ENCODE measurements around the gene THRSP.
A peak's percentile ranks its signal among the peaks of the same experiment; 100 is the strongest.
"Not testable (repeated sequence)": the region's sequence is repeated elsewhere in the genome, so short reads cannot be mapped to it uniquely, and the experiment has no call there.

The THRSP gene

DNA sequence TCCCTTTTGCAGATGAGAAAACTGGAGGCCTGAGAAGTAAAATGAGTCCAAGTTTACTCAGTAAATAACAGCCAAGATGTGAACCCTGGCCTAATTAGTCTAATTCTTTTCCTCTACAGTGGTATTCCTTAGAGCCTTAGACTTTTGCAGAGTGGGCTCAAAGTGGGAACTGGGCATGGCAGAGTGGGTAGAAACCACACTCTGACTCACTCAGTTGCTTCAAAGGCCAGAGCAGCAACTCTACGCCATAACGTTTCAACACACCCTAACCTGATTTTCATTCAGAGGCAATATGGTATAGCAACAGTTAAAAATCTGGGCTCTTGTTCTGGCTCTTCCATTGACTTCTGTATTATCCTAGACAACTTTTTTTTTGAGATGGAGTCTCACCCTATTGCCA lies 2.8 kb downstream of the THRSP start:
- no peak for DNase-seq (ENCODE audit: low read depth)

DNA sequence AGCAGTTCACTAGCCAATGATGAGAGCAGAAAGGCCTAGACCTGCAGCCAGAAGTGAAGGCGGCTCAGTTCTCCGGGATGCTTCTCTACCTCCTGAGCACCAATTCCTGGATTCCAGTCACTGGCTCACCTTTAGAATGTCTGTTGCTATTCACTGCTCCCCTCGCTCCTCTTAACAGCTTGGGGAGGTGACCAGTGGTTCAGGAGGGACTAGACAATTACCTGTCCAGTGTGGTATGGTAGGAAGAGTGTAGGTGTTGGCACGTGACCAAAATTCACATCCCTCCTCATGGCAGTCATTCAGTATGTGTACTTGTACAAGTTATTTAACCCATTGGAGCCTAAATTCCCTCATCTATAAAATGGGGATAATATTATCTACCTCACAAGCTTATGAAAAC lies 4.0 kb downstream of the THRSP start:
- DNase-seq (ENCODE audit: low read depth): no peak

DNA sequence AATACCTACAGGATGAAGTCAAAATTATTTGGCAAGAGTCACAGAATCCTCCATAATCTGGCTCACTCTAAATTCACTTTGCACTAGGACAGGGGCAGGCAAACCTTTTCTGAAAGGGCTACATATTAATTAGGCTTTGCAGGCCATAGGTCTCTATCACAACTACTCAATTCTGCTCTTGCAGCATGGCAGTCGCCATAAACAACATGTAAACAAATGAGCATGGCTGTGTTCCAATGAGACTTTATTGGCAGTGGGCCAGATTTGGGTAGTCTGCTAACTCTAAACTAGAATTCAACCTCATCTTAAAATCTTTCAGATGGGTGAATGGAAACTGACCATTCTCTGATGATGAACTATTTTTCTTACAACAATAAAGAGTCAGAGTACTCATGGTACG lies 5.8 kb downstream of the THRSP start:
- no peak for DNase-seq (ENCODE audit: low read depth)

DNA sequence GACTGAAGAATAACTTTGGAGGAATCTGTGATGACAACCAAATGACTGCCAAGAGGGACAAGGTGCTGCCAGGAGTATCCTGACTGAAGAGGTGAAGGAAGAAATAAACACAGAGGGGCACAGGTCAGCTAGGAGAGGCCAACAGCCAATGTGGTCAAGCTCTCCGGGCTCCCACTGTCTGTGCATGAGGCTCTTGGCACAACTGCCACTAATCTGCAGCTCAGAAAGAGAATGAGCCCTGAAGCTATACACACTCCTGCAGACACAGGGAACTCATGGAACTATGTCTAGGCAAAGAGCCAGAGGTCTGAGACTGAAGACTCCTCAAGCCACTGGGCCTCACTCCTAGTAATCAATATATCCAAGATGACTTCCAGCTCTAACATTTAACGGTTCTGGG lies 7.0 kb downstream of the THRSP start:
- DNase-seq (ENCODE audit: low read depth): no peak

DNA sequence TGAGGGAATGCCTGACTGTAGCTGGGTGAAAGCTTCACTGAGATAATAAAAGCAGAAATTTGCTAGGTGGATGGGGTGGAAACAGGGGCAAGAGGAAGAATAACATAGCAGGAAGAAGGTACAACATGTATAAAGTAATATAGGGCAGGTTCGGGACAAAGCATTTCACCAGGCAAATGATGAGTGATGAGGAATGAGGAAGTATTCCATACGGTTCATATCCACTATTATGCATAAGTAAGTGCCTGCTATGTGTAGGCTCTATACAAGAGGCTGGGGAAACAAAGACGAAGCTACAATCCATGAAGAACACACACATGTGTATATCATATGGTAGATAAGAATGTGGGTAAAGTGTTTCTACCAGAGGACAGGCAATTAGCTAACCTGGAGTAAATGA lies 8.1 kb downstream of the THRSP start:
- no peak for DNase-seq (ENCODE audit: low read depth)

DNA sequence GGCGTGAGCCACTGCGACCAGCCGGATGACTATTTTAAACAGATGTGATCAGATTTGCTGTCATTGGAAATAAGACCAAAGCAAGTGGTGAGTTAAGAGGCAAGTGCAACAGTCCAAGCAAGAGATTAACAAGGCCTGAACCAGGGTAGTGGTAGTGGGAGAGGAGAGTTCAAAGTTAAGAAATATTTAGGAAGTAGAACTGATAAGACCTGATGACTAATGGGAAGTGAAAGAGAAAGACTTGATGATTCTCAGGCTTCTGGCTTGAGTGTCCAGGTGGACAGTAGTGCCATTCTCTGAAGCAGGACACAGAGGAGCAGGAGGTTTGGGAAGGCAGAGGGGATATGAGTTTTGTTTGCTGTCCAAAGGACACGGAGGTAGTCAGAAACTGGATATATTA lies 8.8 kb downstream of the THRSP start:
- DNase-seq (ENCODE audit: low read depth): no peak

DNA sequence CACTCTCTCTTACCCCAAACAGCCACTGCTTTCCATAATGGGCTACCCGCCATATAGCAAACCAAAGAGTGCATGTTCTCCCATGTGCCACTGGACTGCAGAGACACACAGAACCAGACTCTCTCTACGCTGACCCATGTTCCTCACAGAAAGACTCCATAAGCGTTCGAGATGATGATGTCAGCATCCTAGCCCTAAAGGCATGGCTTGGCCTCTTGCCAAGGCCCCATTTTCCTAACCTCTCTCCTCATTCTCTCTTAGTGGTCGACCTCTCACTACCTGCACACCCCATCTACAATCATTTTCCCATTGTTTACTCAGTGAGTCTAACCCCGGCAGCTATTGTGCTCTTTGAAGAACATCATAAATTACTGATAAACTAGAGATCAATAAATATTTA lies 11.1 kb downstream of the THRSP start:
- DNase-seq (ENCODE audit: low read depth): no peak

DNA sequence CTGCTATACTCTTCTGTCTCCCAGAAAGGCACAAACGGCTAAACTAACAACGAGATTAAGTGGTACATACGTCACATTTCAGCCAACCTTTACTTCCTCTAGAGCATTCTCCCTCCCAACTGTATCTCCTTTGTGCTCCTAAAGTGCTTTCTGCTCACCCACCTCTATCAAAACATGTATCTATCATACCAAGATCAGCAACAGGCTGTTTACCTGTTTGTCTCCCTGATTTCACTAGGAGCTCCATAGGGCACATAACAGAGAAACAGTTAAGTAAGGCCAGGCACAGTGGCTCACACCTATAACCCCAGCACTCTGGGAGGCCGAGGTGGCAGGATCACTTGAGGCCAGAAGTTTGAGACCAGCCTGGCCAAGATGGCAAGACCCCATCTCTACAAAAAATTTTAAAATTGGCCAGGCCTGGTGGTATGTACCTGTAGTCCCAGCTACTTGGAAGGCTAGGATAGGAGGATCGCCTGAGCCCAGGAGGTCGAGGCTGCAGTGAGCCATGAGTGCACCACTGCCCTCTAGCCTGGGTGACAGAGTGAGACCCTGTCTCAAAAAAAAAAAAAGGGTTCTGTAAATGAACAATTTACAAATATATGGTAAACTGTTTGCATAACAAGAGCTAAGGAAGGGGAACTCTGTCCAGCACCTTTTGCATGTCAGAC lies 13.2 kb downstream of the THRSP start:
- DNase-seq (ENCODE audit: low read depth): no peak

DNA sequence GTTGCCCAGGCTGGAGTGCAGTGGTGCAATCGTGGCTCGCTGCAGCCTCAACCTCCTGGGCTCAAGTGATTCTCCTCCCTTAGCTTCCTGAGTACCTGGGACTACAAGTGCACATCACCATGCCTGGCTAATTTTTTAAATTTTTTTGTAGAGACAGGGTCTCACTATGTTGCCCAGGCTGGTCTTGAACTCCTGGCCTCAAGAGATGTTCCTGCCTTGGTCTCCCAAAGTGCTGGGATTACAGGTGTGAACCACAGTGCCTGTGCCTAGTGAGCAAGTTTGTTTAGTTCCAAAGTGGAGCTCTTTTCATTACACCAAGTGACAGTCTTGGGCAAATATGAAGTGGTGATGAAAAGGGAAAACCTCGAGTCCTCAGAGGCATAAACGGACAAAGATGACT lies 13.9 kb downstream of the THRSP start:
- DNase-seq (ENCODE audit: low read depth): not testable (repeated sequence)

DNA sequence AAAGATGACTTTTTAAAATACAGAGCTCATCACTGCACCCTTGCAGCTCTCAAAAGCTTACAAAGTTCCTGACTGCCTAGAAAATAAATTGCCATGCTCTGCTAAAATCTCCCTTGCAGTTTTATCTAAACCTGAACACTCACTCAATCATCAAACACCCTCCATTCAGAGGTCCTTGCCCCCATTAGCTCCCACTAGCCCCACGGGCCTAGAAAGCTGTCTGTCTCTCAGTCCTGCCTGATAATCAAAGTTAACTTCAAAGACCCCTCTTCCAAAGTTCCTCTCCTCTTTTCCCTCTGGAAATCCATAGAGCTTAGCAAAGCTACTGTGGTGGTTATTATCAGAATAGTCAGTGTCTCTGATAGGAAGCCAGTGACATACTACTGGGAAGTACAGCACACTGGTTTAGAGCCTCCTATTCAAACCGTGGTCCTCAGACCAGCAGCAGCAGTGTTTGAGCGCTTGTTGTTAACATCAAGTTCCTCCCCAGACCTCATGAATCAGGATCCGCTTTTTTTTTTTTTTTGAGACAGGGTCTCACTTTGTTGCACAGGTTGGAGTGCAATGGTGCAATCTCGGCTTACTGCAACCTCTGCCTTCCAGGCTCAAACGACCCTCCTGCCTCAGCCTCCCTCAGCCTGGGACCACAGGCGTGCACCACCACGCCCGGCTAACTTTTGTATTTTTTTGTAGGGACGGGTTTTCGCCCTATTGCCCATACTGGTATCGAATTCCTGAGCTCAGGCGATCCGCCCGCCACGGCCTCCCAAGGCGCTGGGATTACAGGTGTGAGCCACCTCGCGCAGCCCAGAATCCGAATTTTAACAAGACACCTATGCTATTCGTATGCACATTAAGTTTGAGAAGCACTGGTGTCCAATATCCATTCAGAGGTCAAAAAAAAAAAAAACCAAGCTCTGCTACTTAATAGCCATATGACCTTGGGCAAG lies 14.8 kb downstream of the THRSP start:
- DNase-seq (ENCODE audit: low read depth): no peak

DNA sequence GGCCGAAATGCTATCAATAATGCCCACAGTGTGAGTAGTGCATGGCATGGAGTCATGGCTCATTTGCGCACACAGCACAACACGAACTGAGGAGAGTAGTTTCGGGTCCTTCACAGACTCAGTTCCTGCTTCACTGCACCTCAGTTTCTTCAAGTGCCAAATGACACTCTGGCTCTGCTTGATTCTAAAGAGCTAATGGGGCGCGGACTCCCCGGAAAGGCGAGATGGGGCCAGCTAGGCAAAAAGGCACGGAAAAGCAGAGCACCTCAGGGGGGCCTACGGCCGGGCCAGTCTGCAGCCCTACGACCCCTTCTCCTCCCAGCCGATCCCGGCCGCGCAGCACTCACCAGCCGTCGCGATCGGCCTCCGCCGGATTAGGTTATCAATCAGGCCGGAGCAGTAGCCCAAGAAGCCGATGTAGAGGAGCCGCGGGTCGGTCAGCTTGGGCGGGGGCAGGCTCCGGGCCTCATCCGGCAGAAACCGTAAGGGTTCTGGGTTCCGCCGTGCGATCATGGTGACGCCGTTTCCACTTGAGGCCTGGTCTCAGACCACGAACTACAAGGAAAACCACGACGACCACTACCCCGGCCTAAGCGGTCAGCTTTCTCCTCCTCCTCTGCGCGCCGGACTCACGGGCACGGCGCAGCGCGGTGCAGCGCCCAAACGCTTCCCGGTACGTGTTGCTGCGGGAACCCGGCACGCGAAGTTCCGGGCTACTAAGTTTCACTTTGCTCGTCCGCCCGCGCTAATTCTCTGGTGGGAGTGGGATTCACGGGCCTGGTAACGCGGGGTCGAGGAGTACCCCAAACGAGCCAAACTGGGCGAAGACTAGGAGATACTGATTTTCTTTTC lies 15.8 kb downstream of the THRSP start, which contains the start of gene NDUFC2:
Gene NDUFC2 (minus strand): TSS at position 631 of the 852 bp plus-strand sequence. CDS start 118 bp downstream, at position 513.
- peak; percentile 44 for DNase-seq (ENCODE audit: low read depth)

DNA sequence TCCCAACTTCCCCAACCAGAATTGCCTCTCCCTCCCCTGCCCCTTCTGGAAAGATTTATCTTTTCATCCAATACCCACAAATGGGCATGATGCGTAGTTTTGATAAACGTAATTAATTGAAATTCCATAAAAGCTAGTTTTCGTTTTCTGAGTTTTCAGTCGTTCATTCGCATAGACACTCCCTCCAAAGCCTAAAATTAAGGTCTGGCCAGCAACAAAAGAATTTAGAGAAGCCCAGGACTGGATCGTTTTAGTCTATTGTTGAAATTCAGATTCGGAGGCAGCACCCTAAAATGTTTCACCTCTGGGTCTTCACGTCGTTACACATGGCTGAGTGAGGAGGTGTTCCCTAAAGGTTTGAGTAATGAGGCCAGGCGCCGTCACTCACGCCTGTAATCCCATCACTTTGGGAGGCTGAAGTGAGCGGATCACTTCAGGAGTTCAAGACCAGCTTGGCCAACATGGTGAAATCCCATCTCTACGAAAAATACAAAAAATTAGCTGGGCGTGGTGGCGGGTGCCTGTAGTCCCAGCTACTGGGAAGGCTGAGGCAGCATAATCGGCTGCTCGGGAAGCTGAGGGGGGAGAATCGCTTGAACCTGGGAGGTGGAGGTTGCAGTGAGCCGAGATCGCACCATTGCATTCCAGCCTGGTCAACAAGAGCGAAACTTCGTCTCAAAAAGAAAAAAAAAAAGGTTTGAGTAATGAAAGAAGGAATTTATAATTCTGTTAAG lies 16.6 kb downstream of the THRSP start:
- no peak for DNase-seq (ENCODE audit: low read depth)

DNA sequence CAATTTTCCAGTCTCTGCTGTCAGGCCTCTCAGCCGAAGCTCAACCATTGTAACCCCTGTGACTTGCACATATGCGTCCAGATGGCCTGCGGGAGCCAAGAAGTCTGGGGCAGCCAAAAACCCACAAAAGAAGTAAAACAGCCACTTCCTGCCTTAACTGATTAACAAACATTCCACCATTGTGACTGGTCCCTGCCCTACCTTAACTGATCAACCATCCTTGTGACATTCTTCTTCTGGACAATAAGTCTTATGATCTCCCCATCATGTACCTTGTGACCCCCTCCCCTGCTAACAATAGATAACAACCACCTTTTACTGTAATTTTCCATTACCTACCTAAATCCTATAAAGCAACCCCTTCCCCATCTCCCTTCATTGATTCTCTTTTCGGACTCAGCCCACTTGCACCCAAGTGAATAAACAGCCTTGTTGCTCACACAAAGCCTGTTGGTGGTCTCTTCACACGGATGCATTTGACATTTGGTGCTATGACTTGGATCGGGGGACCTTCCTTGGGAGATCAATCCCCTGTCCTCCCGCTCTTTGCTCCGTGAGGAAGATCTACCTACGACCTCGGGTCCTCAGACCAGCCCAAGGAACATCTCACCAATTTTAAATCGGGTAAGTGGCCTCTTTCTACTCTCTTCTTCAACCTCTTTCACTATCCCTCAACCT lies 17.3 kb downstream of the THRSP start:
- no peak for DNase-seq (ENCODE audit: low read depth)

DNA sequence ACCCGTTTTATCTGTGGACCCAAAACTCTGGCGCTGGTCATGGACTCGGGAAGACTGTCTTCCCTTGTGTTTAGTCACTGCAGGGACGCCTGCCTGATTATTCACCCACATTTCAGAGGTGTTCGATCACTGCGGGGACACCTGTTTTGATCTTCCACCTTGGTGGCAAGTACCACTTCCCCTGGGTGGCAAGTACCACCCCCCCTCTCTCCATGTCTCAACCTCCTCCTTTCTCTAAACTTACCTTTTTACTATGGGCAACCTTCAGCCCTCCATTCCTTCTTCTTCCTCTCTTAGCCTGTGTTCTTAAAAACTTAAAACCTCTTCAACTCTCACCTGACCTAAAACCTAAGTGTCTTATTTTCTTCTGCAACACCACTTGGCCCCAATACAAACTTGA lies 17.9 kb downstream of the THRSP start:
- DNase-seq (ENCODE audit: low read depth): no peak

DNA sequence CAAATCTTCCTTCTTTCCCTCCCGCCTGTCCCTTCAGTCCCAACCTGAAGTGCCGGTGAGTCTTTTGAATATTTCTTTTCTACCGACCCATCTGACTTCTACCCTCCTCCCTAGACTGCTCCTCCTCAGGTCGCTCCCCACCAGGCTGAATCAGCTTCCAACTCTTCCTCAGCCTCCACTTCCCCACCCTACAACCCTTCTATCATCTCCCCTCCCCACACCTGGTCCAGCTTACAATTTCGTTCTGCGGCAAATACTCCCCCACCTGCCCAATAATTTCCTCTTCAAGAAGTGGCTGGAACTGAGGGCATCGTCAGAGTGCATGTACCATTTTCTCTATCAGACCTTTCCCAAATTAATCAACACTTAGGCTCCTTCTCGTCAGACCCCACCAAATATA lies 18.5 kb downstream of the THRSP start:
- DNase-seq (ENCODE audit: low read depth): no peak

DNA sequence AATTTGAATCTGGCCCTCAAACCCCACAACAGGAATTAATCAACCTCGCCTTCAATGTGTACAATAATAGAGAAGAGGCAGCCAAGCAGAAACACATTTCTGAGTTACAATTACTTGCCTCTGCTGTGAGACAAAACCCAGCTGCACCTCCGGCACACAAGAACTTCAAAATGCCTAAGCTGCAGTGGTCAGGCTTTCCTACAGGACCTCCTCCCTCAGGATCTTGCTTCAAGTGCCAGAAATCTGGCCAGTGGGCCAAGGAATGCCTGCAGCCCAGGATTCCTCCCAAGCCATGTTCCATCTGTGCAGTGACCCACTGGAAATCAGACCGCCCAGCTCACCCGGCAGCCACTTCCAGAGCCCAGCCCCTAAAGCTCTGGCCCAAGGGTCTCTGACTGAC lies 19.4 kb downstream of the THRSP start:
- DNase-seq (ENCODE audit: low read depth): no peak

DNA sequence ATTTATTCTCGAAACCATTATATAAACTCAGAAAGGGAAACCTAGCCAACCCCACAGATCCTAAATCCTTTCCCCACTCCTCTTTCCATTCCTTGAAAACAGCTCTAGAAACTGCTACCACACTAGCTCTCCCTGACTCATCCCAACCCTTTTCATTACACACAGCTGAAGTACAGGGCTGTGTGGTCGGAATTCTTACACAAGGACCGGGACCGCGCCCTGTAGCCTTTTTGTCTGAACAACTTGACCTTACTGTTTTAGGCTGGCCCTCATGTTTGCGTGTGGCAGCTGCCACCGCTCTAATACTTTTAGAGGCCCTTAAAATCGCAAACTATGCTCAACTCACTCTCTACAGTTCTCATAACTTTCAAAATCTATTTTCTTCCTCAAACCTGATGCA lies 20.8 kb downstream of the THRSP start:
- not testable (repeated sequence) for DNase-seq (ENCODE audit: low read depth)

DNA sequence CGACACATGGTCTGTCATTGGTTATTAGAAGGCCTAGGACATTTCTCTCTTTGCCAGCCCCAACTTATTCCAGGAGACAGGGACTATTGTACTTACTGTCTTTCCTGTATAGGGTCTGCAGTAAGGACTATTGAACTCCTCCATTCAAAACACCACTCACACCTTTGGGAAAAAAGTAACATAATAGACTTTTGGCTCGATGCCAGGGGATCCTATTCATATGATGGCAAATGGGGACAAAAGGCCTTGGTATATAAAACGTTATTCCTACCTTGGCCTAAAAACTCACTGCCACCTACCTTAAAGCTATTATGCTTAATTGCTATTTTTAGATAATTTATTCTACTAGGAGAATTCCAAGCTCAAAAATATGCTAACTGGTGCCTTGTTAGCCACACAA lies 22.3 kb downstream of the THRSP start:
- no peak for DNase-seq (ENCODE audit: low read depth)

DNA sequence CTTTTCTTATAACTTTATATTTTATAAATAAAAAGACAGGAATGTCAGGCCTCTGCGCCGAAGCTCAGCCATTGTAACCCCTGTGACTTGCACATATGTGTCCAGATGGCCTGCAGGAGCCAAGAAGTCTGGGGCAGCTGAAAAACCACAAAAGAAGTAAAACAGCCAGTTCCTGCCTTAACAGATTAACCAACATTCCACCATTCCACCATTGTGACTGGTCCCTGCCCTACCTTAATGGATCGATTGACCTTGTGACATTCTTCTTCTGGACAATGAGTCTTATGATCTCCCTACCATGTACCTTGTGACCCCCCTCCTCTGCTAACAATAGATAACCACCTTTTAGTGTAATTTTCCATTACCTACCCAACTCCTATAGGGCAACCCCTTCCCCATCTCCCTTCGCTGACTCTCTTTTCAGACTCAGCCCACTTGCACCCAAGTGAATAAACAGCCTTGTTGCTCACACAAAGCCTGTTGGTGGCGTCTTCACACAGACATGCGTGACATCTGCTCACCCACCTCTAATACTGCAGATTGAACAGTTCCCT lies 22.9 kb downstream of the THRSP start:
- not testable (repeated sequence) for DNase-seq (ENCODE audit: low read depth)

DNA sequence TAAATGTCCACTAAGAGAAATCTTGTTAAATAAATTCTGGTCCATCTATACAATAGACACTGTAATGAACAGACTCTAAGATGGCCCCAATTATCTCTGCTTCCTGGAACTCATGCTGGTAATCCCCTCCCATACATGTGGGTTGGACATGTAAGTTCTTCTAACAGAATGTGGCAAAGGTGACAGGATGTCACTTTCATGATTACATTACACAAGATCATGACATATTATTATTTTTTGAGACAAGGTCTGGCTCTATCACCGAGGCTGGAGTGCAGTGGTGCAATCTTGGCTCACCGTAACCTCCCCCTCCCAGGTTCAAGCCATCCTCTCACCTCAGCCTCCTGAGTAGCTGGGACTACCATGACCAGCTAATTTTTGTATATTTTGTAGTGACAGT lies 30.6 kb downstream of the THRSP start:
- no peak for DNase-seq (ENCODE audit: low read depth)
